ENCODE measurements around the gene ZFAND3.

- TF ChIP-seq CTCF (IDR thresholded peaks at IDR 0.05) (no peak), EZH2 (IDR thresholded peaks at IDR 0.05; ENCODE audit: borderline replicate concordance, insufficient read depth, low read depth, low read length, poor library complexity, severe bottlenecking) (no peak)
These were observed 360.4 kb downstream of the ZFAND3 start for GRCh38 chr6:38179794-38180430.
